HG03175 (cell line): Measurements from ENCODE around the gene ARID1B.

Source experiments
- ATAC-seq: cut with Tn5 transposase; IDR thresholded peaks from one replicate; pipeline ENCODE4 v1.9.1; 2021; ENCODE audit warnings: mild to moderate bottlenecking, moderate library complexity; ENCODE audit not compliant: unreplicated experiment

The ARID1B gene

GRCh38 chr6:157117431-157118095 is 340.4 kb downstream of the ARID1B start:
- ATAC-seq = no peak

- ATAC-seq = no peak
Measured at GRCh38 chr6:157119502-157120027, 342.4 kb downstream of the ARID1B start.

GRCh38 chr6:157120534-157121232 is 343.5 kb downstream of the ARID1B start:
- ATAC-seq = no peak

- no peak for ATAC-seq
Measured at GRCh38 chr6:157121897-157122296, 344.7 kb downstream of the ARID1B start.

- no peak for ATAC-seq
Measured at GRCh38 chr6:157123234-157123633, 346.1 kb downstream of the ARID1B start.

GRCh38 chr6:157124485-157125254 is 347.5 kb downstream of the ARID1B start:
- no peak for ATAC-seq

GRCh38 chr6:157125531-157125930 is 348.4 kb downstream of the ARID1B start:
- no peak for ATAC-seq

GRCh38 chr6:157126183-157127098 is 349.3 kb downstream of the ARID1B start:
- no peak for ATAC-seq

GRCh38 chr6:157128235-157128775 is 351.1 kb downstream of the ARID1B start:
- ATAC-seq = no peak

GRCh38 chr6:157131250-157131649 is 354.1 kb downstream of the ARID1B start:
- ATAC-seq = no peak

GRCh38 chr6:157133856-157134255 is 356.7 kb downstream of the ARID1B start:
- ATAC-seq = no peak

GRCh38 chr6:157134402-157135047 is 357.3 kb downstream of the ARID1B start:
- ATAC-seq = no peak

GRCh38 chr6:157135691-157136090 is 358.5 kb downstream of the ARID1B start:
- ATAC-seq = no peak

- no peak for ATAC-seq
Measured at GRCh38 chr6:157137501-157137900, 360.3 kb downstream of the ARID1B start.

- no peak for ATAC-seq
Measured at GRCh38 chr6:157139054-157139708, 362.0 kb downstream of the ARID1B start.

- ATAC-seq = peak; percentile 58
Measured at GRCh38 chr6:157143171-157143889, 366.2 kb downstream of the ARID1B start.

- ATAC-seq = no peak
Measured at GRCh38 chr6:157143890-157144798, 367.0 kb downstream of the ARID1B start.
